GM12872 (cell line): Measurements from ENCODE around the gene C6orf47.

Experiments used
- TF ChIP-seq, protein P1 (sequence below): IDR thresholded peaks from 3 replicates; pipeline ENCODE4 v1.5.1; 2011; ENCODE audit warnings: low read depth, mild to moderate bottlenecking, low read length, moderate library complexity; ENCODE audit not compliant: insufficient read depth

The C6orf47 gene

DNA sequence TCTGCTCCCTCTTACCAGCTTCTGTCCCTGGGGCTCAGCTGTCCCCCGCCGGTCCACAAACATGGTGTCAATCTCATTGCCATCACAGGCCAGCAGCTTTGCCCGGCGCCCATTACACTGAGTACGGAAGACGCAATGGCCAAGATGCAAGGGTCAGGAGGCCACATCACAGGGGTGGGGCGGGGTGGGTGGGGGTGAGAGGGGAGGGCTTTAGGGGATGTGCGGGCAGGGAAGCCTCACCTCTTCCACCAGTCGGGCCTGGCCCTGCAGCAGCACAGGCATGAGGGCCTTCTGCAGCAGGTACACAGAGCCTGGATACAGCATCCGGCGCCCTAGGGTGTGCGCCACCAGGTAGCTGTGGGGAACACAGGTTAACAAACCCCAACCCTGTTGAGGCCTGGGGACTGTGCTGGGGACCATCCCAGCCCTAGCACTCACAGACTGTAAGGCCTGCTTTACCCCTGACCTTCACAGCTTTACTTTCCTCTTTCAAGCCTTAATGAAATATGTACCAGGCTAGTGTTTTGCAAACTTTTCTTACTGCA, 31.1 kb upstream of the C6orf47 start:
- TF ChIP-seq, protein P1, sequence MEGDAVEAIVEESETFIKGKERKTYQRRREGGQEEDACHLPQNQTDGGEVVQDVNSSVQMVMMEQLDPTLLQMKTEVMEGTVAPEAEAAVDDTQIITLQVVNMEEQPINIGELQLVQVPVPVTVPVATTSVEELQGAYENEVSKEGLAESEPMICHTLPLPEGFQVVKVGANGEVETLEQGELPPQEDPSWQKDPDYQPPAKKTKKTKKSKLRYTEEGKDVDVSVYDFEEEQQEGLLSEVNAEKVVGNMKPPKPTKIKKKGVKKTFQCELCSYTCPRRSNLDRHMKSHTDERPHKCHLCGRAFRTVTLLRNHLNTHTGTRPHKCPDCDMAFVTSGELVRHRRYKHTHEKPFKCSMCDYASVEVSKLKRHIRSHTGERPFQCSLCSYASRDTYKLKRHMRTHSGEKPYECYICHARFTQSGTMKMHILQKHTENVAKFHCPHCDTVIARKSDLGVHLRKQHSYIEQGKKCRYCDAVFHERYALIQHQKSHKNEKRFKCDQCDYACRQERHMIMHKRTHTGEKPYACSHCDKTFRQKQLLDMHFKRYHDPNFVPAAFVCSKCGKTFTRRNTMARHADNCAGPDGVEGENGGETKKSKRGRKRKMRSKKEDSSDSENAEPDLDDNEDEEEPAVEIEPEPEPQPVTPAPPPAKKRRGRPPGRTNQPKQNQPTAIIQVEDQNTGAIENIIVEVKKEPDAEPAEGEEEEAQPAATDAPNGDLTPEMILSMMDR: no peak

DNA sequence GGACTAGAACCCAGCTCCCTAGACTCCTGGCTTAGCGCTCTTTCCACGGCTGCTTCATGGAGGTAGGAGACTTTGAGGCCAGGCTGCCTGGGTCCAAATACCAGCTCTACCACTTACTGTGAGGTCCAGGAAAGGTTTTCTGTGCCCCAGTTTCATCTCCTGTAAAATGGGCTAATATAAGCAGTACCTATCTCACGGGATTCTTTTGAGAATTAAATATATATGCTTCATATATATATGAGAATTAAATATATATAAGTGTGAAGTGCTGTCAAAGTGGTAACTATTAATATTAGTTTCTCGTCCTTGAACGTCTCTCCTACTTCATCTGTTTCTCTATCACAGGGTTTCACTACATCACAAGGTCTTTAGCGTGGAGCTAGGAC, 30.5 kb upstream of the C6orf47 start:
- TF ChIP-seq, protein P1: no peak

DNA sequence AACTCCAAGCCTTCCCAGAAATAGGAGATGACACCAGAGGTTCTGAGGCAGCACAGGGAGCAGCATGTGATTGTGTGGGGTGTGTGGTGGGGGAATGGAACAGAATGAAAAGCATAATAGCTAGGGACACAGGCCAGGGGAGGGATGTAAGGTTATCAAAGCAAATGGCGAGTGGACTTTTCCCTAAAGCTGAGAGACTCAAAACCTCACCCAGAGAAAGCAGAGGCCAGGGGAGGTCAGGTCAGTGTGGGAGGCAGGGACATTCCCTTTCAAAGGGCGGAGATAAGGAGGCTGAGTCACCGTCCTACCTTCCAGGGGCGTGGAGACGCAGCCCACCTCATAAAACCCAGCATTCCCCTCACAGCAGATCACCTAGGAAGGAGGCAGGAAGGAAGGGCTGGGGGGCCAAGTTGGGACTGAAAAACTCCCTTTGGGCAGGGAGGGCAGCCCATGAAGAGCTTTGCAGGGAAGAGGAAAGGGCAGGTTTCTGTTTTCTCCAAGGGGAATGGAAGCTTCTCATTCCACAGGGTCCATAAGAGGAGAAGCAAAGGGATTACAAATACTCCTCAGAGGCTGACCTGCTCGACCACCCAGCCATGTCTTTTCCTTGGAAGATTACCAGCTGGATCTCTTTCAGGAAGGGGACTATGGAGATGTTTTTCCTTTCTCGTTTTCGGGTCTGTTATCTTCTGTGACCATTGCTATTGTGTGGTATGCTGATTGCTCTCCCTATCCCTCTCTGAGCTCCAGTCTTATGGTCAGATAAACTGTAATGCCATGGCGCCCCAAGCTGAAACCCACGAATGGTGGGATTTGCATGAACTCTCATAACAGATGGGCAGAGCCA, 29.9 kb upstream of the C6orf47 start:
- TF ChIP-seq, protein P1: no peak

DNA sequence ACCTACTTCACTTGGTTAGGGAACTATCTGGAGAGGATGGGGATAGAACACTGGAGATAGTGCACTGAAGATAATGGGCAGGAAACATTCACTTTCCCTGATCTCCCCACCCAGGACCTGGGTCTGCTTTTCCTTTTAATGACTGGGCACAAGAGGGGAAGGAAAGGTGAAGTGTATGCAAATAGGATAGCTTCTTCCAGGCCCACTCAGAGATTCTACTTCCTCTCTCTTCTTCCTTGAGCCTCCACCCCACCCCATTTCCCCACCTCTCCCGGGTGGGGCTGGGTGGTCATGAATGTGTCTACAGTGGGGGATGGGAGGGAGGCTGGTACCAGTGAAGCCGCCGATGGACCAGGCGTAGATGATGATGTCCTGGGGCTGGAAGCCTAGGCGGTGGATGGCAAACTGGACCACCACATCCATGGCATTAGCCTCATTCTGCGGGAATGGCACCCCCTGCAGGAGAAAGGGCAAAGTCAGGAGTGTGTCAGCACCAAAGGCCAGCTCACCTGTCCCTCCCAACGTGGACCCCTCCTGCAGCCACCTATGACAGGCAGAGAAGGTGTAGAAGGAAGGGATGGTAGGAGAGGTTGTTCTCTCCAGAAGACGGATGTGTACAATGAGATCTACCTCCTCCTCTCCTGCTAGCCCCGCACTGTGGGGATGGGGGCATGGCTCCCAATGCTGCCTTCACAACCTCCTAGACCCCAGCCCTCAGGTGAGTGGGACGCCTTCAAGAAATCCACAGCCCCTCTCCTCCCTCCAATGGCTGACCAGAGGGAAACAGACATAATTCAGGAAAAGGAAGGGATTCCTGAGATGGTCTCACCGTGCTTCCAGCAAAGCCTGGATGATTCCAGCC, 28.9 kb upstream of the C6orf47 start:
- TF ChIP-seq, protein P1: peak; percentile 58

DNA sequence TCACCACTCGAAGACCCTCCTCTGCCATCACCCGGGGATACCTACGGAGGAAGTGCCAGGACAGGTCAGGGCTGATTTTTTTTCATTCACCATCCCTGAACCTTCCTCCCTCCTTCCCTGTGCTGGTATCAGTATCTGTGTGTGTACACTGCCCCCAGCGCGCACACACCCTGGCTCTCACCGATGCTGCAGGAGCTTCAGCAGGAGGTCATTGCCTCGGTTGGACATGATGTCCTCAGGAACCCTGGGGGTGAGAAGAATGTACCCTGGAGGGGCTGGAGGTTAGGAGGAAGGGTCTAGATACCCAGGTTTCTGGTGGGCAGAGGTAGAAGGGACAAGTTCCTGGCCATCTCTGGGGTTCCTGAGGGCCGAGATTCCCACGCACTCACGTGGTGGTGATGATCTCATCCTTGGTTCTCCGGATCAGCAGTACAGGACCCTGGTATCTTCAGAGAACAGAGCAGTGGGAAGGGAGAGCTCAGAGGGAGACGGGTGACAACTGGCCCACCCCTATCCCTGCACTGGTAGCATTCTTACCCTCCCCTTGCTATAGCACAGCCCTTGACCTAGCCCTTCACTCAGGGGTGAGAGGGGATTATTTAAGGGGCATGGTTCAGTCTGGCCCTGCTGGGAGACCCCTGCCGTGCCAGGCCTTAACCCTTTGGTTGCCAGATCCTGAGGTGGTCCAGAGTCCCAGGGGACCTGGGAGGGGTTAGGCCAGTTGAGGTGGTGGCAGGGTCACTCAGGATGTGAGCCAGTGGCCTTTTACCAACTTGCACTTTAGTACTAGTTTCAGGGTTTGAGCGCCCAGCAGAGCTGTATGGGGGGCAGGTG, 27.5 kb upstream of the C6orf47 start:
- TF ChIP-seq, protein P1: no peak

DNA sequence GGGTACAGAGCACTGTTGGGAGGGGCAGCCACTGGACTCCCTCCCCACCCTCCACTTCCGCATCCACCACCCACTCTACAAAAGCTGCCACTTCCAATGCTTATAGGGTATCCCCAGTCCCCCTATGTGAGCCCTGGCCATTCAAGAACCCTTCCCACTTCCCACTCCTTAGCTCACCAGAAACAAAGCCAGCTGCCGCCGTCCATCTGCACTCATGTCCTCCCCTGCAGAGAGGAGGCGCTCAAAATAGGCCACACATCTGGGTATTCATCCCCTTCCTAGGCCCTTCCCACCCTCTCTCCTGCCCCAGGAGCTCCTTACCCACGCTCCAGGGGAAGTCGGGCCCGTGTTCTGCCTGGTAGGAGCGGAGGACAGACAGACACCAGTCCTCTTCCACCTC, 26.7 kb upstream of the C6orf47 start:
- TF ChIP-seq, protein P1: no peak
